ENCODE results near the gene PIM3.

DNA sequence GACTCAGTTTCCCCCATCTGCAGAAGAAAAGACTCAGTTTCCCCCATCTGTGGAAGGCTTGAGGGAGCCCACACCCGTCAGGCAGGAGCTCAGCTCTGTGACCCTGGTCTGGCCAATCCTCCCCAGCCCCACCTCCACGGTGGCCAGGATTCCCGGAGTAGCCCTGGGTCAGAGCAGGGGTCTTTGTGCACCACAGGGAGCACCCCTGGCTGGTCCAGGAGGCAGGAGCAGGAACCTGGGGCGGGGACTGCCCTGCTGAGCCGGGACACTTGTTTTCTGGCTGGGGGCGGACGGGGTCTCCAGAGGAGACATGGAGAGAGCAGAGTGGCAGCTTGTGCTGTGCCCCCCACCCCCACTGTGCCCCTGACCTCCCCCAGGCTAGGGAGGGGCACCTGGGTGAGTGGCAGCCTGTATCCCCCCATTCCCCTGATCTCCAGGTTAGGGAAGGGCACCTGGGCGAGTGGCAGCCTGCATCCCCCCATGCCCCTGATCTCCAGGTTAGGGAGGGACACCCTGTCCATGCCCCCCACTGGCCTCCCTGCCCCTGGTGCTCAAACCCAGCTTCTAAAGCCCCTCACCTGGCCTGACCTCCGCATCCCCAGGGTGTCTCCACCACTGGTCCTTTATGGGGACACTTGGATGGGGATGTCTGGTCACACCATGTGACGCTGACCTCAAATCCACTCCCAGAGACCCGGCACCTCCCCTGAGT lies 33.2 kb downstream of the PIM3 start:
- no peak for TF ChIP-seq NR2F2 (IDR thresholded peaks at IDR 0.05)
- no peak for TF ChIP-seq ZBTB33 (IDR thresholded peaks at IDR 0.05)
- TF ChIP-seq, protein P1, sequence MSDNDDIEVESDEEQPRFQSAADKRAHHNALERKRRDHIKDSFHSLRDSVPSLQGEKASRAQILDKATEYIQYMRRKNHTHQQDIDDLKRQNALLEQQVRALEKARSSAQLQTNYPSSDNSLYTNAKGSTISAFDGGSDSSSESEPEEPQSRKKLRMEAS (IDR thresholded peaks at IDR 0.05) = no peak
- TF ChIP-seq, protein P2, sequence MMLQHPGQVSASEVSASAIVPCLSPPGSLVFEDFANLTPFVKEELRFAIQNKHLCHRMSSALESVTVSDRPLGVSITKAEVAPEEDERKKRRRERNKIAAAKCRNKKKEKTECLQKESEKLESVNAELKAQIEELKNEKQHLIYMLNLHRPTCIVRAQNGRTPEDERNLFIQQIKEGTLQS (IDR thresholded peaks at IDR 0.05) = no peak
- TF ChIP-seq, protein P3, sequence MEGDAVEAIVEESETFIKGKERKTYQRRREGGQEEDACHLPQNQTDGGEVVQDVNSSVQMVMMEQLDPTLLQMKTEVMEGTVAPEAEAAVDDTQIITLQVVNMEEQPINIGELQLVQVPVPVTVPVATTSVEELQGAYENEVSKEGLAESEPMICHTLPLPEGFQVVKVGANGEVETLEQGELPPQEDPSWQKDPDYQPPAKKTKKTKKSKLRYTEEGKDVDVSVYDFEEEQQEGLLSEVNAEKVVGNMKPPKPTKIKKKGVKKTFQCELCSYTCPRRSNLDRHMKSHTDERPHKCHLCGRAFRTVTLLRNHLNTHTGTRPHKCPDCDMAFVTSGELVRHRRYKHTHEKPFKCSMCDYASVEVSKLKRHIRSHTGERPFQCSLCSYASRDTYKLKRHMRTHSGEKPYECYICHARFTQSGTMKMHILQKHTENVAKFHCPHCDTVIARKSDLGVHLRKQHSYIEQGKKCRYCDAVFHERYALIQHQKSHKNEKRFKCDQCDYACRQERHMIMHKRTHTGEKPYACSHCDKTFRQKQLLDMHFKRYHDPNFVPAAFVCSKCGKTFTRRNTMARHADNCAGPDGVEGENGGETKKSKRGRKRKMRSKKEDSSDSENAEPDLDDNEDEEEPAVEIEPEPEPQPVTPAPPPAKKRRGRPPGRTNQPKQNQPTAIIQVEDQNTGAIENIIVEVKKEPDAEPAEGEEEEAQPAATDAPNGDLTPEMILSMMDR (IDR thresholded peaks at IDR 0.05; ENCODE audit: low read depth, low read length, missing input control) = no peak
- no peak for TF ChIP-seq YY1 (IDR thresholded peaks at IDR 0.05)
- TF ChIP-seq GABPA (IDR thresholded peaks at IDR 0.05 in 1 of 2, conservative IDR thresholded peaks at IDR 0.05 in 1 of 2) = no peak
- TF ChIP-seq RAD21 (IDR thresholded peaks at IDR 0.05) = no peak
